RPMI8226 (cell line): Measurements from ENCODE around the gene BRDT.

Experiments used
- DNase-seq: peaks from one replicate; pipeline ENCODE4 v3.0.0-alpha.2; 2015

Gene BRDT

DNA sequence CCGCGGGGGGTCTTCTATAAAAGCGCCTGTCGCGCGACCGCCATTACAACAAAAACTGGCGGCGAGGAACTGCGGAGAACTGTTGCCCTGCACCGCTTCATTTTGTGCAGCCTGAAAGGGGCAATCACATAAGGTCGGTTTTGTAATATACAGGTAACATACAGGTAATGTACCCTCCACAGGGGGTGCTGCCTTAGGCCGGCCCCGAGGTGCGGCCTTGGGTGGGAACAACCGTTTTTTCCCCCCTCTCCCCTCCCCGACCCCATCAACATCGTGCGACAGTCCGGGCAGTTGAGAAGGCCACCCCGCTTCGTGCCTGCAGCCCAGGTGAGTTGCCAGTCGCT is at the start of gene BRDT:
BRDT (plus strand) TSS at position 46 of the 344 bp plus-strand sequence. CDS start 13,354 bp downstream, outside the sequence.
- DNase-seq: no peak

GRCh38 chr1:91900562-91900961 is 48.6 kb upstream of the BRDT start:
- no peak for DNase-seq

DNA sequence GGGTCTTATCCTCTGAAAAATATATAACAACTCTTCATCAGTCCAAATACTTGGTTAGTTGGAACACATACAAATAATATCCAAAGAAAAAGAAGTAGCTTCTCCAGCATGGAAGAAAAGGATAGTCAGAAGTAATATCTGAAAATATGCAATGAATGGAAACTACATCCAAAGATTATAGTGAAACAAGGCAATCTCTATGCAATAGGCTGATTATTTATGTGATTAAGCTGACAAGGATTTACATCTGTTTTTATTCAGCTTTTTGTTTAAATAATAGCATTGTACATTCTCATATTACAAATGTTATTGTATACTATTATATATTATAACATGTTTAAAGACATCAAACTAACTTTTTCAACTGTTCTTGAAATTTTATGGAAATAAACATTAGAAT is 48.0 kb upstream of the BRDT start:
- no peak for DNase-seq

- DNase-seq: no peak
Measured at GRCh38 chr1:91912266-91912665, 36.9 kb upstream of the BRDT start.

DNA sequence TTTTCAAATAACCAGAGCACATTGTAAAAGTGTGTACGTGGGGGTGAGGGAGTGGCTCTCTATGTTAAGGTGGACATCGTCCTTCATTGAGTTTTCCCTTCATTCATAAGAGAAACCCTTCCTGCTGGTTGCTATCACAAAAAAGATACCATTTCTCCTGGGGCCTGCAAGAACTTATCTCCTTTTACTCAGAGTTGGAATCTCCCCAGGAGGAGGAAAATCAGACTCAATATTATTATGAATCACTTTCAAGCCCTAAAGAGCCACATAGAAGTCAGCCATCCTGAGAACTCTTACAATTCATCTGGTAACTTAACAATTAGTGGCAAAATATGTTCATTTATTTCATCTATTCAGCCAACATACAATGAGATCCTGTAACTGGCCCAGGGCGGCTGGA is 36.2 kb upstream of the BRDT start:
- no peak for DNase-seq

DNA sequence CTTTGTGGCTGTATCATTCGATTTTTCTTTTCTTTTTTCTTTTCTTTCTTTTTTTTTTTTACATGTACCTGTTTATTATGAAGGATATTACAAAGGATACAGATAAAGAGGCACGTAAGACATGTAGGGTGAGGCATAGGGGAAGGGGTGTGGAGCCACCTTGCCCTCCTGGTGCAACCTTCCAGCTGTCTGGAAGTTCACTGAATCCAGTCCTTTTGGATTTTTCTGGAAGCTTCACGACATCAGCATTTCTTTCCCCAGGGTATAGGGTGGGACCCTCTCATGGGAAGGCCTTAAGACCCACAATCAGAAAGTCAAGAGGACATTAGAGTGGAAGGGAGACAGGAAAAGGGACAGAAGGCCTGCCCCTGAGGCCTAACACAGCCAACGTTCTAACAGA is 33.2 kb upstream of the BRDT start:
- no peak for DNase-seq

GRCh38 chr1:91916811-91917460 is 32.3 kb upstream of the BRDT start:
- DNase-seq: no peak

DNA sequence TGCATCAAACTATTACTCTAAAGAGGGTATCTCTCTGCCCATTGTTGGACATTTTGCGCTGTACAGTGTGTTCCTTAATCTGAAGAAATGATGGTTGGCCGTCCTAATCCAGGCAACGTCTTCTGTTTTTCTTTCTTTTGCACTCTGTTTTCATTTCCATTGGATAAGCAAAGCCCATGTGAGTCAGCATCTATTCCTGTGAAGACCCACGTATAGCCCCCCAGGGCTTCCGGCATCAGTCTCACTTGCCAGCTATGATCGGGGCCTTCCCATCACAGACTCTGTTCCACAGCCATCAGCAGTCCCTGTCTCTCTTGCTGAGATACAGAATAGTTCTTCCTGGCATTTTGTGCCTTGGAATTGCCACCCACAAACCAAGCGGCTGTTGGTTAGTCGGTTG is 29.2 kb upstream of the BRDT start:
- no peak for DNase-seq

DNA sequence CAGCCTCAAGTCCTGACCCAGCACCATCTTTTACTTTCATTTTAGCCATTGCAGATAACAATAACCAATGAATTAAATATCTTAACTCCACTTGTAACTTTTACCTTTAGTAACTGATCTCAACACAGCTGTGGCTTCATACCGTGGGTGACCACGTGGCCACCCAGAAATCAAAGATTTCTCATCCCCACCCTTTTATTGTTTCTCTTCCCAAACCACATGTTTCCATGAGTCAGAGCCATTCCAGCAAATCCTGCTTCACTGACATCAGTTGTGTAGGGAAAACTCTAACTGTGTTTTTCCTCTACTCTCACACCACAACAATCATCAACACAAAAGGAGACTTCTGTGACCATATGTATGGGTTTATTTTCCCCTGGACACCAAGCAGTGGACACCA is 25.1 kb upstream of the BRDT start:
- no peak for DNase-seq

DNA sequence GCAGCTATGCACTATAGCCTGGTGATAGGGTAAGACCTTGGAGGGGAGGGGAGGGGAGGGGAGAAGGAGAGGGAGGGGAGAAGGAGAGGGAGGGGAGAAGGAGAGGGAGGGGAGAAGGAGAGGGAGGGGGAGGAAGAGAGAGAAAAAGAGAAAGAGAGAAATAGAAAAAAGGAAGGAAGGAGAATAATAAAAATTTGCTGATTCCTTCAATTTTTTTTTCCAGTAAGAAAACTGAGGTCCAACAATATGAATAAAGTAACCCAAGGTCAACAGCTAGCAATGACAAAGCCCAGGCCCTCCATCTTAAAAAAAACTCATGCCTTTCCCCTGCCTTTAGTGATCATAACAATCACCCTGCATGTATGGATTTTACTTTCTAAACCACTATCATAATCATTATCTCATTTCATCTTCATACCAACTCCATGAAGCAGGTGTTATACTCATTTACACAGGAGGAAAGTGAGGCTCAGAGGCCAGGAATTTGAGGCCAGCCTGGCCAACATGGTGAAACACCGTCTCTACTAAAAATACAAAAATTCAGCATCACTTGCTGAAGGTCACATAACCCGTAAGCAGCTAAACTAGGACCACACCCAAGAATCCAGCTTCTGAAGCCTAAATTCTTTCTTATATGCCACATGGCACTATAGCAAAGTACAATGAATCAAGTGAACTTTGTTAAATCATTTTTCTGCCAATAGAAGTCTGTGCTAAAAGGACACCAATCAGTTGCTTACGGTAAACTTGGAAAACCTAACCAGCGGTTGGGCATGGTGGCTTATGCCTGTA is 23.4 kb upstream of the BRDT start:
- DNase-seq: no peak

GRCh38 chr1:91928026-91928425 is 21.2 kb upstream of the BRDT start:
- no peak for DNase-seq

- no peak for DNase-seq
Measured at GRCh38 chr1:91929250-91929649, 20.0 kb upstream of the BRDT start.

DNA sequence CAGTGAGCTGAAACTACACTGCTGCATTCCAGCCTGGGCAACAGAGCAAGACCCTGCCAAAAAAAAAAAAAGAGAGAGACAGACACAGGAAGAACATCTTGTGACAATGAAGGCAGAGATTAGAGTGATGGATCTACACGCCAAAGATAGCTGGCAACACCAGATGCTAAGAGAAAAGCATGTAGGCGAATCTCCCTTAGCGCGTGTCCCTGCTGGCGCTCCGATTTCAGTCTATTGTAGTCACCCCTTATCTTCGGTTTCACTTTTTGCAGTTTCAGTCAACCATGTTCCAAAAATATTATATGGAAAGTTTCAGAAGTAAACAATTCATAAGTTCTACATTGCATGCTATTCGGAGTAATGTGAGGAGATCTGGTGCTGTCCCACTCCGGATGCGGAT is 11.6 kb upstream of the BRDT start:
- DNase-seq: no peak

GRCh38 chr1:91940496-91940895 is 8.7 kb upstream of the BRDT start:
- no peak for DNase-seq

- no peak for DNase-seq
Measured at GRCh38 chr1:91944087-91944486, 5.1 kb upstream of the BRDT start.

- no peak for DNase-seq
Measured at GRCh38 chr1:91948097-91948496, 1.1 kb upstream of the BRDT start.

DNA sequence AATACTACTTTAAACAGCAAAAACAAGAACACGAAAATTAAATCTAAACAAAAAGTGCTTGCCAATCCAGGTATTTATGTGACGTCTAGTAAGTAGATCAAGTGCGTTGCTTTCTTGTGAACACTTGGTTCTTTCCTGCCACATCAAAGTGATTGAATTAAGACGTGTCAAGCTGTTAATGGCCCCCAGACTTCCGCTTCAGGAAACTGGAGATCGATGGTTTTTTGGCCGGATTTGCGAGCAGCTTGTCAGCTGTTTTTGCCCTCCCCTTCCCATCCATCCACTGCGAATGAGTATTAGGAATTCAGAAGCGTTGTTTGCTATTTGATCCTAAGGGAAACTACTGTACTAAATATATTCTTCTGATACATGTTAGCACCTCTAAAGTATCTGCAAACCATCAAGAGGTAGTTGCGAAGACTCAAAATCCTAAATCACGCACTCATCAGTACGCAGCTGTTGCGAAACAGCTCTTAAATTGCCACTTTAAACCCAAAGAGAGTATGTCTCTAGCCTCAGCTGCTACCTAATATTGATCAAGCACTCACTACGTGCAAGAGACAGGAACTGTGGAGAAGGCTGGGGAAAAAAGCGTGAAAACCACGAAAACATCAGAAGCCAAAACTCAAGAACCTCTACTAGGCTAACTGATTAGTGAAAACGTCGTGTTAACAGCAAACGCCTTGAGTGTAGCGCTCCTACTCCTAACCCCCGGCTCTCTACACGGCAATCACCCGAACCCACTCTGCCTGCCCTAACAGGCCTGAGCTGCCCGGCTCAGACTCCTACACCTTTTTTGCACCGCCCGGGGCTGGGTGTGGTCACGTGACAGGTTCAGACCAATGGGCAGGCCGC is 473 bp upstream of the BRDT start:
- no peak for DNase-seq

GRCh38 chr1:91952187-91952586 is 3.0 kb downstream of the BRDT start:
- no peak for DNase-seq

GRCh38 chr1:91958926-91959325 is 9.7 kb downstream of the BRDT start:
- DNase-seq: no peak

DNA sequence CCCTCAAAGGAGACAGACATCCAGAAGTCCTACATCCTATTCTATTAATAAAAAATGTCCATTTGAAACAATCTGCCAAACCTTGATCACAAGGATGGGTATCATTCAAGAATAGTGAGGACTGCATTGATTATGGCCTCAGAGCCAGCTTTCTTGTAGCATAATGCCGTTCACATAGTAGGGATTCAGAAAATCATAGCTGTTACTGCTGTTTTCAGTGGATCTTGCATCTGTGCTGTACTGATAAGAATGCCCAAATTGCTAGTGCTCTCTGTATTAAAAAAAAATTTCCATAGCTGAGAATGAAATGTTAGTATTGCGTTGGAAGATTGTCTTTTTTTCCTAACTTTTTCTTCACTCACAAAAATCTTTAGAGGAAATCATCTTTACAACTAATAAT is 19.1 kb downstream of the BRDT start:
- DNase-seq: no peak

GRCh38 chr1:91979383-91979782 is 30.2 kb downstream of the BRDT start:
- DNase-seq: no peak

- no peak for DNase-seq
Measured at GRCh38 chr1:91980663-91981062, 31.5 kb downstream of the BRDT start.

DNA sequence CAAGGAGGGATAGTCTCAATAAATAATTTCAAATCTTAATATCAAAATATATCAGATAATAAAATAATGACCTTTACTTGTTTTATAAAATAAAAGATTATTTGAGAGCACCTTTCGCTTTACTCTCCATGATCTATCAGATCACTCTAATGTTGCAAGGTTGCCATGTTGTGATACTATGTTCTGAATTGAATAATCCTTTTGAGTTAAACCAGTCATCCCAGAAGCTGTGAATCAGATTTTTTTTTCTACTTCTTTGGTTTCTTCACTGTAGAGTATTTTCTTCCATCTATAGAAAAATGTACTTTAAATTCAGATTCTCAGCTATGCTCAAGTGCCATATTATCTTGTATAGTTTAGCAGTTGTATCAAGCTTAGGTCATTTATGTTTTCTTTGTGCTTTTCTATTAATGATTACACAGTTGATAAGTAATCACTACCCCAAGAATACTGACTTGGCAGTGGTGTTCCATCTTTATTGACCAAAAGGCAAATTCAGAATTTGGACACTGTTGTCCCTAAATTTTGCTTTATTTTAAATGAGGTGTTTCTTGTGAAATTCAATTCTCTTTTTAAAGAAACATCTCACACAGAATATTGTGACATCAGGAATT is 32.9 kb downstream of the BRDT start:
- no peak for DNase-seq
